Ovary (tissue), 3 donors: ENCODE measurements around the gene GPHN.

Experiments used
- EP300 ChIP-seq: sonication (generic); formaldehyde crosslinking; IDR thresholded peaks from one replicate; pipeline ENCODE4 v1.6.1; 2017; ENCODE audit warnings: antibody characterized with exemption
- POLR2A ChIP-seq: fragments of 450-650 bp; IDR thresholded peaks from one replicate; pipeline ENCODE4 v1.6.1; 2017; ENCODE audit warnings: antibody characterized with exemption, mild to moderate bottlenecking, moderate library complexity
- TF ChIP-seq, protein P1 (sequence below), 3 donors: fragments of 450-650 bp in 2 of 3; fragments of 200-600 bp in 1 of 3; IDR thresholded peaks; one replicate each; pipeline versions ENCODE4 v1.5.1 to v1.8.0; 2016 to 2022; ENCODE audit warnings: antibody characterized with exemption in 3 of 3, mild to moderate bottlenecking in 1 of 3
- donor health status: DM: no; HTN: no; CAD: no.

DNA sequence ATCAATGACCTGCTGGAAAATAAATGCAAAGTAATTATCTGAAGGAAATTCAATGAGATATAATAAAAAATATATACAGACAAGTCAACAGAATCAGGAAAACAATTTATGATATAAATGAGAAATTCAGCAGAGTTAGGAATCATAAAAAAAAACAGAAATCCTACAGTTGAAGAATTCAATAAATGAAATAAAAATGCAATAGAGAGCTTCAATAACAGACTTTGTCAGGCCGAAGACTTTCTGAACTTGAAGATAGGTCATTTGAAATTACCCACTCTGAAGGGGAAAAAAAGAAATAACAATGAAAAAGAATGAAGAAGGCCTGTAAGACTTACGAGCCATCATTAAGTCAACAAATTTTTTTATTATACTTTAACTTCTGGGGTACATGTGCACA, 665.8 kb downstream of the GPHN start:
- TF ChIP-seq, protein P1, sequence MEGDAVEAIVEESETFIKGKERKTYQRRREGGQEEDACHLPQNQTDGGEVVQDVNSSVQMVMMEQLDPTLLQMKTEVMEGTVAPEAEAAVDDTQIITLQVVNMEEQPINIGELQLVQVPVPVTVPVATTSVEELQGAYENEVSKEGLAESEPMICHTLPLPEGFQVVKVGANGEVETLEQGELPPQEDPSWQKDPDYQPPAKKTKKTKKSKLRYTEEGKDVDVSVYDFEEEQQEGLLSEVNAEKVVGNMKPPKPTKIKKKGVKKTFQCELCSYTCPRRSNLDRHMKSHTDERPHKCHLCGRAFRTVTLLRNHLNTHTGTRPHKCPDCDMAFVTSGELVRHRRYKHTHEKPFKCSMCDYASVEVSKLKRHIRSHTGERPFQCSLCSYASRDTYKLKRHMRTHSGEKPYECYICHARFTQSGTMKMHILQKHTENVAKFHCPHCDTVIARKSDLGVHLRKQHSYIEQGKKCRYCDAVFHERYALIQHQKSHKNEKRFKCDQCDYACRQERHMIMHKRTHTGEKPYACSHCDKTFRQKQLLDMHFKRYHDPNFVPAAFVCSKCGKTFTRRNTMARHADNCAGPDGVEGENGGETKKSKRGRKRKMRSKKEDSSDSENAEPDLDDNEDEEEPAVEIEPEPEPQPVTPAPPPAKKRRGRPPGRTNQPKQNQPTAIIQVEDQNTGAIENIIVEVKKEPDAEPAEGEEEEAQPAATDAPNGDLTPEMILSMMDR (IDR thresholded peaks at IDR 0.05): no peak
- TF ChIP-seq EP300: no peak
- TF ChIP-seq POLR2A: no peak
